HG03025 (cell line): ENCODE data around the gene CD68.
"Not testable (repeated sequence)": the region's sequence is repeated elsewhere in the genome, so short reads cannot be mapped to it uniquely, and the experiment has no call there.

Source experiments
- ATAC-seq: cut with Tn5 transposase; IDR thresholded peaks from one replicate; pipeline ENCODE4 v1.9.1; 2021; ENCODE audit warnings: mild to moderate bottlenecking, moderate library complexity; ENCODE audit not compliant: unreplicated experiment, low FRiP score

The CD68 gene

DNA sequence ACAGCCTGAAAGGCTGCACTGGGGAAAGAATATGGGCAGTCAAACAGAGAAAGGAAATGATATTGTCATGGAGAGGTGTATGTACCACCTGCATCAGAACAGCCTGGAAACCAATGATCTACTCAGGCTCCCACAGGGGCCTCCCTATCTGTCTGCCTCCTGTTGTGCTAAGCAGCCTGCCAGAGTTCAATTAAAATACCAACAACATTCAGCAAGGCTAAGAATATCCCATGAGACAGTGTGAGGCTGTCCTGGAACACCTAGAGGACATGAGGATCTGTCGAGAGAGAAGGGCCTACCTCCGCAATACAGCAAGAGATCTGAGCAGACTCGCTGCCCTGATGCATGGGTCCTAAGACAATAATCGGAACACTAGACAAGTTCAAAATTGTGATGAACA lies 26.8 kb downstream of the CD68 start:
- no peak for ATAC-seq

DNA sequence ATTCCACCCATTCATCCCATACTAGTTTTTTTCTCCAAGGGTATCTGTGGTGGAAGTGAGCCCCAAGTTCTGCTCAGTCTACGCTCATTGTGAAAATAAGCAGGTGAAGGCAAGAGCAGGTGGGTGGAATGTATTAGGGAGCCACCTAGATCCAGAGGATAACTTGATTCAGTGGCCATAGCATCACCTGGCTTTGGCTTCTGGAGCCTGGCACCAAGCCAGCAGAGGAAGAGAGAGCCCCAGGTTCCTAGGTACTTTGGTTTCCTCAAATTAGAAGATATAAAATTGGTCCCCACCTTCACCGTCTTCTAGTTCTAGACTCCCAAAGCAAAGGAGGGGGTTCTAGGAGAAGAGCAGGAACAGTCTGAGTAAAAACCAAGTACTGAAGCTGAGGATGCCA lies 31.2 kb downstream of the CD68 start:
- no peak for ATAC-seq

DNA sequence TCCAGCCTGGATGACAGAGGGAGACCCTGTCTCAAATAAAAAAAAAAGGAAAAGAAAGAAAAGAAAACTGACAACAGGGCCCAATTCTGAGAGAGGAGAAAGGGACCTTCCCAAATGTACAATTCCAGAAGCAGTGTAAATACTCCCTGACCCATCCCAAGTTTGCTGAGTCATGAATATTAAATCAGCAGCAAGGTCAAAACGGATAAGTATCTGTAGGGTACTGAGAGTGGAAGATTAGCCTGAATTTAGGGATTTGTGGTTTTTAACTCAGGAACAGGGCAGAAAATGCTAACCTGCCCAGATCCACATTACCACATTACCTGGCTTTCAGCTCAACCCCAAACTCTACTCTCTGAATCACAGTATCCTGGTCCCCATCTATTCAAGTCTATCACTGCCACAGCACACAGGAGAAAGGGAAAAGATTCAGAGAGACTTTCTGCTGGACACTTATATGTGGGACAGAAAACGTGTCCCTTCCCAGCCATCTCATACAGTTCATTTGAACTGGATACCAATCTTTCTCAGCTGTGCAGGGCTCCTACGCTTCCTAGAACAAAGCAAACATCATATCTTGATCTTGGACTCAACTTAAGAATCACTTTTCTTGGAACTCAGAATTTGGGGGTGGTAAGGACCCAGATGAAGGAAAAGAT lies 32.3 kb downstream of the CD68 start:
- ATAC-seq: no peak

DNA sequence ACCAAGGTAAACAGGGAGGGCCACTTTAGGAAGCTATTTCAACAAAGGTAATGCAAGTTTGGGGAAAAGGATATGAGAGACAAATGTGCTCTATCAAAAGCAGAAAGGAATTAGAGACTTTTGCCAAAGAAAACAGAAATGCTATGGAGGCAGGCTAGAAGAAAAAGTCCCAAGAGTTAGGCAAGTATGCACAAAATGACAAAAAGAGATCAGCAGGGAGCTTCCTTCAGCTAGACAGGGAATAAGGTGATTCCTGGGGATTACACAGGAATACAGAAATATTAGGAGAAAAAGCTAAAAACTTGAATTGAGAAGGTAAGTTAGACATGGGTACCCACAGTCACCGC lies 32.8 kb downstream of the CD68 start:
- no peak for ATAC-seq

DNA sequence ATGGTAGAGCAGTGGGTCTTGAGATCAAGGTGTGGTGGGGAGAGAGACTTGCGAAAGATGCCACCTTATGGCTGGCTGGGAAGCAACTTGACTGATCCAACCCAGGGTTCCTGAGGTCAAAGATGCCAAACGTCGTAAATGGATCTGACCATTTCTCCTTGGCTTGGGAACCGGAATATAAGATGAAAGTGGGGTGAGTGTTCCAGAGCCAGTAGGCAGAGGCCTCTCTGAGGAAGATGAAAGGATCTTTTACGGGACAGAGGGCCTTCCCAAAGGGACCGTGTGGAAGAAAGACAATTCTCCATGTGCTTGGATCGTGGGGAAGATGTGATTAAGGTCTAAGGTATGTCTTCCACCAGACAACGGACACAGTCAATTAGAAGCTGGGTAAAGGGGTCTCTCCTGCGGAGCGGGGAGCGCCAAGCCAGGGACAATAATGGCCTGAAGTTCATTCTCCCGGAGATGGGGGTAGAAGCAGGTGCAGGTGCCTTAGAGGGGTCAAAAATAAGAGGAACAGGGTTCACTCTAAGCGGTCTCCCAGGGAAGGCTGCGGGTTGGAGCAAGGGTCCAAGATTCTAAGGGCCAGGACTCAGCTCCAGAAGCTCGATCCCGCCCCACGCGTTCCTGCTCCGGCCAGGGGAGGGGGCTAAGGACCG lies 34.5 kb downstream of the CD68 start:
- ATAC-seq: no peak

DNA sequence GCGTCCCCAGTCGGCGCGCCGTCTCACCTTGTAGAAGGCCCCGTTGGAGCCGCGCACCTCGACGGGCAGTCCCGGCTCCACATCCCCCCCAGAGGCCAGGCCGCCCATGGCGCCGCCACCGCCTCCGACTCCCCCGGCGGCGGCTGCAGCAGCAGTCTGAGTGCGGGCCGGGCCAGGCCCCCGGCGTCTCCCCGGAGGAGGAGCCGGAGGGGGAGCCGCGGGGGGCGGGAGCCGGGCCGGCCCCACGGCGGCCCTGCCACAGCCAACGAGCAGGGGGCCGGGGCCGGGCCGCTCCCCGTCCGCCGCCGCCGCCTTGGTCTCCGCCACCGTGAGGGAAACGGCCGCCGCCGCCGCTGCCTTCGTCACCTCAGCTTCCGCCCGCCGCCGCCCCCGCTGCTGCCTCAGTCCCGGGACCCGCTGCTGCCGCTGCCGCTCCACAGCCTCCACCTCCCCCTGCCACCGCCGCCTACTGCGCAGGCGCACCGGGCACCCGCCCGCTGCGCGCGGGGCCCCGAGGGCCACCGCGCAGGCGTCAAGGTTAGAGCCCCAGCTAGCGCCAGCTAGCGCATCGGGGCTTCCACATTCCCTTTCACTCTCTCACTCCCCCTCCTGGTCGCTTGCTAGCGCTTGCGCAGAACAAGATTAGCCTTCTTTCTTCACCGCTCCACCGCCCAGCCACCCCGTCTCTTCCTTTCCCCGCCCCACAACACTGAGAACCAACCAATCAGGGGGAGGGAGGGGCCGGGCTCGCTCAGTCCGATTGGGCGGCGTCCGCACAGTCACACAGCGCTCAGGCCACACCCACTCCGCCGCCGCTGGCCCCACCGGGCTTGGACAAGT lies 35.2 kb downstream of the CD68 start, which contains the start of gene FXR2:
Gene FXR2, minus strand, starts transcription at position 473 of the 840 bp plus-strand sequence. Its CDS starts 365 bp downstream, at position 108.
- ATAC-seq: peak; percentile 89

DNA sequence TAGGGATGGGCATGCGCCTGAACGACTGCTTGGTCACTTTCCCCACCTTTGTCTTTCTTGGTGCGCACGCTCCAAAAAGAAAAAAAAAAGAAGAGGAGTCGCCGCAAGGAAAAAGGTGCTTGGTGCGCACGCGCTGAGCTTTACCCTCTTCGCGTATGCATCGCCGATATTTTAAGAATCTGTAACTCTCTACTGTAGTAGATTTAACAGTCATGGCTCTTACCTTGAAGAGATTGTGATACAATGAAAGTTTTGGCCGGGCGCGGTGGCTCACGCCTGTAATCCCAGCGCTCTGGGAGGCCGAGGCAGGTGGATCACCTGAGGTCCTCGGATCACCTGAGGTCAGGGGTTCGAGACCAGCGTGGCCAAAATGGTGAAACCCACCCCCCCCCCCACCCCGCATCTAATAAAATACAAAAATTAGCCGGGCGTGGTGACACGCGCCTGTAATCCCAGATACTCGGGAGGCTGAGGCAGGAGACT lies 35.9 kb downstream of the CD68 start:
- ATAC-seq: no peak

DNA sequence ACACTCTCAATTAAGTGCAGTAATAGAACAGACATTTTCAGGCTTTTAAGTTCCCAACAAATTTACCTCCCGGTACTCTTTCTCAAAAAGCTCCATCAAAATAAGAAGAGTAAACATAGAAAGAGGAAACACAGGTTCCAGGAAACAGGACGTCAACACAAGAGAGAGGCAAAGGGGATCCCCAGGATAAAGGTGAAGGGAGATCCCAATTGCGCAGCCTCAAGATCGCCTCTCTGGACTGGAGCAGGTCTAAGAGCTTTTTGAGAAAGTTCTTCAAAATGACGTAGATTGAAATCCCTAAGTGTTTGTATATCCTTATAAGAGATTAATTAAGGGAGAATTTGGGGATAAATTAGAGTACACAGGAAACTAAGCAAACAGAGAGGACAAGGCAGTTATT lies 39.2 kb downstream of the CD68 start:
- no peak for ATAC-seq

DNA sequence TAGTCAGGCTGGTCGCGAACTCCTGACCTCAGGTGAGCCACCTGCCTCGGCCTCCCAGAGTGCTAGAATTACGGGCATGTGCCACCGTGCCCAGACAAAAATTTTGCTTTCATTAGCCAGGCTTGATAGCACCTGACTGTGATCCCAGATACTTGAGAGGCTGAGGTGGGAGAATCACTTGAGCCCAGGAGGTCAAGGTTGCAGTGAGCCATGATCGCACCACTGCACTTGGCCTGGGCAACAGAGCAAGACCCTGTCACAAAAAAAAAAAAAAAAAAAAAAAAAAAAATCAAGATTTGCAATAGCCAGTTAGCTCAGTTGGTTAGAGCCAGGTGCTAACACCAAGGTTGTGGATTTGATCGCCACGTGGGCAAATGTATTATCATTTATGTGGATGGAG lies 41.4 kb downstream of the CD68 start:
- no peak for ATAC-seq

DNA sequence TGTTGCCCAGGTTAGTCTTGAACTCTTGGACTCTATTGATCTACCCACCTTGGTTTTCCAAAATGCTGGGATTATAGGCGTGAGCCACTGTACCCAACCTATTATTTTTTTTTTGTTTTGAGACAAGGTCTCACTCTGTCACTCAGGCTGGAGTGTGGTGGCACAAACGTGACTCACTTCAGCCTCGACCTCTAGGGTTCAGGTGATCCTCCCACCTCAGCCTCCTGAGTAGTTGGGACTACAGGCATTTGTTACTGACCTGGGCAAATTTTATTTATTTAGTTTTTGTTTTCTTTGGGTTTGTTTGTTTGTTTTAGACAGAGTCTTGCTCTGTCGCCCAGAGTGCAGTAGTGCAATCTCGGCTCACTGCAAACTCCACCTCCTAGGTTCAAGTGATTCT lies 44.2 kb downstream of the CD68 start:
- ATAC-seq: no peak

DNA sequence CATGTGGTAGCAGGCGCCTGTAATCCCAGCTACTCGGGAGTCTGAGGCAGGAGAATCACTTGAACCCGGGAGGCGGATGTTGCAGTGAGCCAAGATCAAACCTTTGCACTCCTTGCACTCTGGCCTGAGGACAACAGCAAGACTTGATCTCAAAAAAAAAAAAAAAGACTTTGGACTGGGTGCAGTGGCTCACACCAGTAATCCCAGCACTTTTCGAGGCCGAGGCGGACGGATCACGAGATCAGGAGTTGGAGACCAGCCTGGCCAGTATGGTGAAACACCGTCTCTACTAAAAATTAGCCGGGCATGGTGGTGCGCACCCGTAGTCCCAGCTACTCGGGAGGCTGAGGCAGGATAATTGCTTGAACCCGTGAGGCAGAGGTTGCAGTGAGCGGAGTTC lies 46.3 kb downstream of the CD68 start:
- ATAC-seq: not testable (repeated sequence)

DNA sequence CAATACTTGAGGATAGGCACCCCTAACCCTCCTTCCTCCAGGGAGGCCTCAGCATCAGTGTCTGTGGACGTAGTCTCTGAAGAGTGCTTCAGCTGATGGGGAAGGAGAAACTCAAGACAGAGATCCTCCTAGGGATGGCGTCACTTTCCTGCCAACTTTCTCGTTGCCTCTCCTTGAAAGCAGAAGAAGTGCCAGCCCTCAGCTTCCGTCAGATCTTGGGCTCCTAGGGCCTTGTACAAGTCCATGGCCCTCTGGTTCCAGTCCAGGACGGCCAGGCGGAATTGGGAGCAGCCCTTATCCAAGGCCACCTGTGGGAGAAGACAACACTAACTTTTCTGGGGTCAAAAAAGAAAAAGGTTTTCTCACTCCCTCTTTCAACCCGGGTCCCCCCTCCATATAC lies 46.9 kb downstream of the CD68 start:
- ATAC-seq: no peak

DNA sequence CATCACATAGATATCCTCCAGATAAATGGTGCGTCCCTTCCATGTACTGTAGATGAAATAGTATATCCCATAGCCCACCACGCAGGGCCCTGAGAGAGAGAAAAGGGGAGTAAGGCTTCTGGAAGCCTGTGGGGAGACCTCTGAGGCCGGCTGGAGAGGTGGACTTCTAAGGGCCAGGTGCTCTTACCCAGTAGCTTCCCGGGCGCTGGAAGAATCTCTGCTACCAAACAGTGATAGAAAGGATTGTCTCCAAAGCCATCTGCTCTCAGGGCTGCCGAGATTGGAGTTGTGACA lies 47.5 kb downstream of the CD68 start:
- no peak for ATAC-seq

DNA sequence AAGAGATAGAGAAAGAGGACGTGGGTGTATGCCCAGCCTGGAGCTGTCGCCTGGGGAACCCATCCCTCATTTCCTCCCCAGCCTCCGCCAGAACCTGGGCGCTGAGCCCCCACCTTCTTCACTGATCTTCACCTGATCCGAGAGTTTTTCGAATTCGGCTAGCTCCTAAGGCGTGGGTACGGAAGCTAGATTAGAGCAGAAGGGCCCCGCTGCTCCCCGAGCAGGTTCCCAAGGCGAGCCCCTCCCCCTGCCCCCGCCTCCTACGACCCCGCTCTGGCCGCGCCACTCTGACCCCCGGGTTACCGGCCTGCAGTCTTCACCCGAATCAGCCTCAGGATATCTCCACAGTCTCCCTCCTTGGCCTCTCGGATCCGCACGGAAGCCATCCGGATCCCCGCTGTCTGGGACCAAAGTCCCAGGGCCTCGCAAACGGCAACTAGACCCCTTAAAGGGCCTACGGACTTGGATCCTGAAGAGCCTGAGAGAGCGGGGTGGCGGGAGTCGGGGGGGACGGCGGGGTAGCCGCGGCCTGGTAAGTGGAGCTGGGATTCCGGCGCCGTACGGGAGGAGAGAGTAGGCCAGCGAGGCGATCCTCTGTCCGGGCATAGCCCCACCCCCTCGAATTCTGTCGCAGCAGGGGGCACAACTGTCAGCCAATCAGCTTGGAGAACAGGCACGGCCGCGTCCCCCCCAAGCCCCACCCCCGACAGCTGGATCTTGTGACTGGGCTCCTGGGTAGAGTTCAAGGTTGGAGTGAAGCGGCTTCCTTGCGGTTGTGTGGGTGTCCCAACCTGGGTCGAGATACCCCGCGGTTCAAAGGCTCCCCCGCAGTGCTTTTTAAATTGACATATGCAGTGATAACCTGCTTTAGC lies 48.0 kb downstream of the CD68 start, which contains the start of gene SAT2:
Gene SAT2, minus strand, starts transcription at position 572 of the 872 bp plus-strand sequence. Its CDS starts 186 bp downstream, at position 386.
- peak; percentile 77 for ATAC-seq

DNA sequence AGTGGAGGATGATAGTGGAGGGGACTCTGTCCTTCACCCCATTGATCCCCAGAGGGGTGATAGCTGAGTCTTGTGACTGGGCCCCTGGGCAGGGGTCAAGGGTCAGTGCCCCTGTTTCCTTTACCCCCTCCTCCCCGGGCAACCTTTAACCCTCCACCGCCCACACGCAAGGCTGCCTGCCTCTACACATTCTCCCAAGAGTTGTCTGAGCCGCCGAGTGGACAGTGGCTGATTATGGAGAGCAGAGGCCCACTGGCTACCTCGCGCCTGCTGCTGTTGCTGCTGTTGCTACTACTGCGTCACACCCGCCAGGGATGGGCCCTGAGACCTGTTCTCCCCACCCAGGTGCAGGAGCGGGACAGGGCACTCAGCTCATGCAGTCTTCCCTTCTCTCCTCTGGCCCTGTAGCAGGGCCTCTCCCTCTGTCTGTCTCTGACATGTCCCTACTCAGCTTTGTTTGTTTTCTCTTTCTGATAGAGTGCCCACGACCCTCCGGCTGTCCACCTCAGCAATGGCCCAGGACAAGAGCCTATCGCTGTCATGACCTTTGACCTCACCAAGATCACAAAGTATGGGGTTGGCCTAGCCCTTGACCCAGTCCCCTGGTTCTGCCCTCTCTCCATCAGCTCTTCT lies 50.6 kb downstream of the CD68 start, which contains the start of gene SHBG:
Gene SHBG, plus strand, starts transcription at position 197 of the 633 bp plus-strand sequence. Its CDS starts 38 bp downstream, at position 235.
- no peak for ATAC-seq
